GM19035 (cell line): ENCODE data around the gene NPC1L1.
"Not testable (repeated sequence)": the region's sequence is repeated elsewhere in the genome, so short reads cannot be mapped to it uniquely, and the experiment has no call there.

ENCODE experiments used
- ATAC-seq: cut with Tn5 transposase; IDR thresholded peaks from one replicate; pipeline ENCODE4 v1.9.1; 2021; ENCODE audit not compliant: unreplicated experiment

NPC1L1 gene

DNA sequence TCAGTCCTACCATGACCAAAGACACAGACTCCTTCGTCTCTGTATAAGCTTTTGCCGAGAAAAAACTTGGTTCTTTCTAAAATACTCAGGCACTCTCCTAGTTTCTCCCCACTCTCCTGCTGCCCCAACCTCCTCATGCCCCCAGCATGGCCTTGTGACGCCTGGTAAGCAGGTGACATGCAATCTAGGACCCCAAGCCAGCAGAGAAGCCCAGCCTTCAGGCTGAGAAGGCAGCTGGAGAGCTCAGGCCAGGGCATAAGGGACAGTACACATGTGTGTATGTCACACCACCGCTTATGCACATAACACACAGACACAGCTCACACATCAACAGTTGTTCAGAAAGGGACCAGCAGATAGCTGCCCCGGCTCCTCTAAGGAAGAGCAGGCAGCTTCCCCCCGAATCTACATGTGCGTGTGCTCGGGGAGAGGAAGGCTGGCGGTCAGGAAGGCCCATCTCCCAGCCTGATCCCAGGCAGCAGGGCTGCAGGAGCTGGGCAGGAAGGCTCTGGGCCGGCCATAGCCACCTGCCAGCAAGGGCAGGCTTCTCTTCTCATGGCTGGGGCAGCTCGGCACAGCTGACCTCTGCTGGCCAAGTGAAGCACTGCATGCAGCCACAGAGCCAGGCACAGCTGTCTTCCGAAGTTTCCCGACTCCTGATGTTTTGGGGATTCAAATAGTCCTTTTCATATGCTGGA is 24.1 kb upstream of the NPC1L1 start:
- ATAC-seq = peak; percentile 76

DNA sequence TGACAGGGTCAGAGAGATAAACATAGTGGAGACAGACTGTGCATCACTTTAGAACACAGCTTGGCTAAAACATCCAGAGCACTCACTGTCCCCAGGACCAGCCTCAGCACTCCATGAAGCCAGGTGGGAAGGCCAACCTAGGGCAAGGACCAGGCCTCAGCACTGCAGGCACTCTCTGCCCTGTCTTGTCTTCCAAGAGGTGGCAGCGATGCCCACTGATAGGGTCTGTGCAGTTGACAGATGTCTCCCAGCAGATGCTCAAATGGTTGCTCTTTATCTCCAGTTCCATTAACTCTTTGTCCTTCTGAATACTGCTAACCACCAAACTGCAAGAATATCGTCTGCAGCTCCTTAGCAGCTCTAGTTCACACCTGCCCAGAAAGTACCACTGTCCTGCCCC is 23.5 kb upstream of the NPC1L1 start:
- no peak for ATAC-seq

DNA sequence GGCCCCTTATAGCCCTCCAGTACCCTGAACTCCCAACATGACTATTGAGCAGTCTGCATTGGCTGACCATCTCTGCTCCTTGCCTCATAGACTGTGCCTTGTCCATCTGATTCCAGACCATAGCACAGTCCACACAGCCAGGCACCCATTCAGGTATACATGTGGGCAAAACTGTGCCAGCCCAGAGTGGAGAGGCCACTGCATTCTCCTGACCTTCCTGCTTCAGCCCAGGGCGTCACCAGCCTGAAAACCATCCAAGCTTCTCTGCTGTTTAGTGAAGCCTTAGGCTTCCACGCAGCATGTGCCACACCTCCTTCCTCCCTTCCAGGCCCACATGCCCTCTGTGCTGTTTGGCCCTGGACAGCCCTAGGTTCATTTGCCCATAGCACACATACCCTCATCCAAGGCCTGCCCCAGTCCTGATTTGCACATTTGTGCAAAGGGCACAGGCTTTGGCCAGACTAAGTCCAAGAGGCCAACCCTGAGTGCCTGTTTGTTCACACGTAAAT is 22.1 kb upstream of the NPC1L1 start:
- no peak for ATAC-seq

DNA sequence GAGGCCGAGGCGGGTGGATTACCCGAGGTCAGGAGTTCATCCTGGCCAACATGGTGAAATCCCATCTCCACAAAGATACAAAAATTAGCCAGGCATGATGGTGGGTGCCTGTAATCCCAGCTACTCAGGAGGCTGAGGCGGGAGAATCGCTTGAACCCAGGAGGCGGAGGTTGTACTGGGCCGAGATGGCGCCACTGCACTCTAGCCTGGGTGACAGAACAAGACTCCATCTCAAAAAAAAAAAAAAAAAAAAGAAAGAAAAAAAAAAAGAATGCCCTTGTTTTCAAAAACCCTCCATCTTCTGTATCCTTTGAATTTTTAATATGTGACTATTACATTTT is 21.5 kb upstream of the NPC1L1 start:
- not testable (repeated sequence) for ATAC-seq

DNA sequence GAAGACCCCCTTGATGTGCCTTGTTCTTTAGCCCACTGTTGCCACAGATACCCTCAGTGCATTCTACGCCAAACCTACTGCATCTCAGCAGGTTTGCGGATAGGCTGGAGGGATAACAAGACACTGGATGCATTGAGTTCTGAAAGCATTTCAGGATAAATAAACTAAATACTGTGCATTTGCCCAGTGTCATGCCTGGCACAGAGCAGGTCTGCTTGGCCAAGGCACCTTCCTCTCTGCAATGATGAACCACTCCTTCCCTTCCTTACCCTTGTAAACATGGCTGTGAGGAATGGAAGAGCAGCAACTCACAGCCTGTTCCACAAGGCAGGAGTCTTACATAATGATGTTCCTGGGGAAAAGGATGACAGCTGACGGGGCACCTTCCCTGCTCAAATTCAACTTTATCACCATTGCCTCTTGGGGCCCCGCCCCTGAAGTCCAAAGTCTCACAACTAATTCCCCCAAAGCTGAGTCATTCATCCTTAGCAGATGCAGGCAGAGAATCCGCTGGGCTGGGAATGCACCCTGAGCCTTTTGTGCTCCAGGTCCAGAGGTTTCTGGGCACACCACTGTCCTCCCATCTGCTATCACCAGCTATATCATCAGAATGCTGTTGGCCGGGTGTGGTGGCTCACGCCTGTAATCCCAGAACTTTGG is 21.0 kb upstream of the NPC1L1 start:
- ATAC-seq = no peak

DNA sequence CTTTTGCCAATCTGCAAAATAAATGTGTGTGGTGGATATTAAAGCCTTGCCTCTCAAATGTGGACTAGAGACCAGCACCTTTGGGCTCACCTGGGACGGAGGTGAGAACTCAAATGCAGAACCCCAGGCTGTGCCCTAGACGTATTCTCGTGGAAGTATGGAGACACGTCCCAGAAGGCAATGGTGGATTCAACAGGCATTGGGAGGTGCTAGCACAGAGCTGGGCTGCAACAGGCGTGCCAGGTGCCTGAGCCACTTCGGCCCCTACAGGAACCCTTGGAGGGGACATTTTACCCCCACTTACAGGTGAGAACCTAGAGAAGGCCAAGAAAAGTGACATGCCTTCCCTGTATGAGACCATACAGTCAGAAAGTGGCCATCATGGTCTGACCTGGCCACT is 20.4 kb upstream of the NPC1L1 start:
- ATAC-seq = no peak

DNA sequence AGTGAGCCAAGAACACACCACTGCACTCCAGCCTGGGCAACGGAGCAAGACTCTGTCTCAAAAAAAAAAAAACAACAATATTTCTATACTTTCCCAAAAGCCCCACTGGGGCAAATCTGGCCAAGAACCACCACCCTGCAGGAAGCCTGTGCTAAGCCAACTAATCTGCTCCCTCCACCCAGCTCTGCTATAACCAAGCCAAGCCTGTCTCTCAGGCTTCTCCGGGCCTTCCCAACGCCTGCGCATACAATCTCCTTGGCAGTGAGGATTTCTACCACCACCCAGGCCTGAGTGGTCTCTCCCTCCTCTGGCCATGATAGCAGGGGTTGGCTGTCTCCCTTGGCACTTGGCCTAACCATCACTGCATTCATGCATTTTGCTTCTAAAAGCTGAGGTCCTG is 18.4 kb upstream of the NPC1L1 start:
- ATAC-seq = no peak

DNA sequence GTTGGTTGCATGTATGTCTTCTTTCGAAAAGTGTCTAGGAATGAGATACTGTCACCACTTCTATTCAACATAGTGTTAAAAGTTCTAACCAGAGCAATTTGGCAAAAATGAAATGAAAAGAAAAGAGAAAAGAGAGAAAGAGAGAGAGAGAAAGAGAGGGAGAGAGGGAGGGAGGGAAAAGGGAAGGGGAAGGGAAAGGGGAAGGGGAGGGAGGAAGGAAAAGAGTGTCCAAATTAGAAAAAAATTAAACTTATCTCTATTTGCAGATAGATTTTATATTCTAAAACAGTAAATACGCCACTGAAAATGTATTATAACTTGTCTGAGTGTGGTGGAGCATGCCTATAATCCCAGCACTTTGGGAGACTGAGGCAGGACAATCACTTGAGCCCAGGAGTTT is 16.4 kb upstream of the NPC1L1 start:
- ATAC-seq = no peak

DNA sequence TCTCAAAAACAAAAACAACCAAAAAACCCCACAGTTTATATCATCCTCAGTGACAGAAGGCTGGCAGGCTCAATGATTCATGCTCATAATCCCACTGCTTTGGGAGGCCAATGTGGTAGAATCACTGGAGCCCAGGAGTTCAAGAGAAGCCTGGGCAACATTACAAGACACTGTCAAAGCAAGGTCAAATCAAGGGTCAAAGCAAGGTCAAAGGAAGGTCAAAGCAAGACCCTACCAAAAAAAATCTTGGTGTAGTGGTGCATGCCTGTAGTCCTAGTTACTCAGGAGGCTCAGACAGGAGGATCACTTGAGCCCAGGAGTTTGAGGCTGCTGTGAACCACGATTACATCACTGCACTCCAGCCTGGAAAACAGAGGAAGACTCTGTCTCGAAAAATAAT is 14.2 kb upstream of the NPC1L1 start:
- no peak for ATAC-seq

DNA sequence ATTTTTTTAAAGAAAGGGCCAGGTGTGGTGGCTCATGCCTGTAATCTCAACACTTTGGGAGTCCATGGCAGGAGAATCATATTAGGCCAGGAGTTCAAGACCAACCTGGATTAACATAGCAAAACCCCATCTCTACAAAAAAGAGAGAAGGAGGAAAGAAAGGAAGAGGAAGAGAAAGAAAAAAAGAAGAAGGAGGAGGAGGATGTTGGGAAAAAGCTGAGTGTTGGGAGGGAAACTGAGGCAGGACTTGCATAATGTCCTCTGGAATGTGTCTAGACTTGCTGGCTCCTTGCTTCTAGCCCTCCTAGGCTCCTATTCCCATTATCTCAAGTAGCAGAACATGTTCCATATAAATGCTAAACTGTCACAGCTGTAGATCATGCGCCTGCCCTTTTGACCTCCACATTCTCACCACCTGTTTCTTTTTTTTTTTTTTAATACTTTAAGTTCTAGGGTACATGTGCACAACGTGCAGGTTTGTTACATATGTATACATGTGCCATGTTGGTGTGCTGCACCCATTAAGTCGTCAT is 11.4 kb upstream of the NPC1L1 start:
- not testable (repeated sequence) for ATAC-seq

DNA sequence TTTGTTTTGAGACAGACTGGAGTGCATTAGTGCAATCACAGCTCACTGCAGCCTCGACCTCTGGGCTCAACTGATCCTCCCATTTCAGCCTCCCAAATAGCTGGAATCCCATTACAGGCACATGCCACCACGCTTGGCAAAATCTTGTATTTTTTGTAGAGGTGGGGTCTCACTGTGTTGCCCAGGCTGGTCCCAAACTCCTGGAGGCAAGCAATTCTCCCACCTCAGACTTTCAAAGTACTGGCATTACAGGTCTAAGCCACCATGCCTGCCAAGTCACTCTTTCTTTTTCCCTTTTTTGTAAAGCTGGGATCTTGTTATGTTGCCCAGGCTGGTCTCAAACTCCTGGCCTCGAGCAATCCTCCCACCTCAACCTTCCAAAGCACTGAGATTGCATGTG is 8.3 kb upstream of the NPC1L1 start:
- ATAC-seq = no peak

DNA sequence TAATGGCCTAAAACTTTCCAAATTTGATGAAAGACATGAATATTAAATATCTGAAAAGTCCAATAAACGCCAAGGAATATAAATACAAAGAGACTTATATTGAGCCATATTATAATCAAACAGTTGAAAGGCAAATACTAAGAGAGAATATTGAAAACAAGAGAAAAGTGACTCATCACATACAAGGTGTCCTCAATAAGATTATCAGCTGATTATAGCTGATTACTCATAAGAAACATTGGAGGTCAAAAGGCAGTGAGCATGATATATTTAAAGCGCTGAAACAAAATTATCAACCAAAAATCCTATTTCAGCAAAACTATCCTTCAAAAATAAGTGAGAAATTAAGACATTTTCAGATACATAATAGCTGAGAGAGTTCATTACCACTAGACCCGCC is 7.8 kb upstream of the NPC1L1 start:
- ATAC-seq = no peak

DNA sequence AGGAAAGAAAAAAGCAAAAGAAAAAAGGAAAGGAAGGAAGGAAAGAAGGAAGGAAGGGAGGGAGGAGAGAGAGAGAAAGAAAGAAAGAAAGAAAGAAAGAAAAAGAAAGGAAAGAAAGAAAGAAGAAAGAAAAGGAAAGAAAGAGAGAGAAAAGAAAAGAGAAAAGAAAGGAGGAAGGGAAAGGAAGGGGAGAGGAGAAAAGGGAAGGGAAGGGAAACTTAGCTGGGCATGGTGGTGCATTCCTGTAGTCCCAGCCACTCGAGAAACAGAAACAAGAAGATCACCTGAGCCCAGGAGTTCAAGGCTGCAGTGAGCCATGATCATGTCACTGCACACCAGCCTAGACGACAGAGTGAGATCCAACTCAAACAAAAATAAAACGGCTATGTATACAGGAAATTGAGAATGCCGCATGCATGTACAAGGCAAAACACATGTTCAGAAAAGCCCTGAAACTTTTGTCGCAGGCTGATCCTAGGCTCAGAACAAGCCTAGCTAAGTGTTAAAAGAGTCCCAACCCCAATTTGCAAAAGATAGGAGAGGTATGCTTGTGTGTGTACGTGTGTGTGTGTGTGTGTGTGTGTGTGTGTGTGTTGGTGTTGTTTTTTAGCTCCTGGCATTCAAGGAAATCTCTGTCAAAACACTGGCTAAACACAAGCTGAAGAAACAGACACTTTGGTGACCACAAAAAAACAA is 6.6 kb upstream of the NPC1L1 start:
- no peak for ATAC-seq

DNA sequence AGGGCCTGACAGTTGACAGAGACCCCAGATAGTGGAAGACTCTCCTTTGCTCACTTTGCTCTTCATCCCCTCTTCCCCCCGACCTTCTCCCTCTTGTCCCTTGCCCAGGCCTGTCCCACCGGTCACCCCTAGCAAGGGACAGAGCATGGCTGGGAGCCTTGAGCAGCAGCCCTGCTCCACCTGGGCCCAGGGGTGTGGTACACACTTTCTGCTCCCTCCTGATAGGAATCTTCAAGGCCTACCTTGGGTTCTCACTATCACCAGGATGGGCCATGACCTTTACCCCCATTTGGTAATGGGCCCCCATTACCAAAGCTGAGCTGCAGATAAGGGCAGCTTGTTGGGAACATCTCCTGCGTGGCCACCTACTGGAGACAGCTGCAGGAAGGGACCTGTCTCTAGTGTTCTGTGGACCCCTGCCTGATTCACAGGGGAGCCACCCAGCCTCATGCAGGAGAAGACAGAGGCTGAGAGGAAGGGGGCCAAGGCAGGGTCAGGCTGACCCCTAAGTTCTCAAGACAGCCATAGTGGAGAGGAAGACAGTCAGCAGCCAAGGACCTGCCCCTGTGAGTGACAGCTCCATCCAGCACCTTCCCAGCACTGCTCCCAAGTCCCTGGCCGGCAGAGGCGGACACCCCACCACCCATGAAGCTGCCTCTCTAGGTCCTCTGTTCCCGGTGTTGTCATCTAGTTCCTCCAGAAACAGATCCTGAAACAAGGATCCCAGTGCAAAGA is 913 bp upstream of the NPC1L1 start:
- no peak for ATAC-seq

DNA sequence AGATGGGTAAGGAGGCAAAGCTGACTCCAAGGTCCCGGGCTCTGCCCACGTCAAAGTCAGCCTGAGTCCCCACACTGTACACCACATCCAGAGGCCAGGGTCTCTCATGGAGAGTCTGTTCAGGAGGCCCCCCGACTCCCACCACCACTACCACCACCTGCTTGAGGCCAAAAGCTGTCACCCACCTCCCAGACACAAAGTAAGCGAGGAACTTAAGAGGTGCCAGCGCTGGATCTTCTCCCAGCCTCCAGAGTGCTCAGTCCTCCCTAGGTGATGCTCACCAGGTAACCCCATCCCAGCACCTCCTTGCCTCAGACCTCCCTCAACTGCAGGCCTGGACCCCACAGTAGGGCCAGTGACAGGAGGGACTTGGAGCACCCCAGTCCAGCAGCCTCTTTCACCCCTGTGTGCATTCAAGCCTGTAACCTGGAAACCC is 520 bp downstream of the NPC1L1 start:
- ATAC-seq = no peak

DNA sequence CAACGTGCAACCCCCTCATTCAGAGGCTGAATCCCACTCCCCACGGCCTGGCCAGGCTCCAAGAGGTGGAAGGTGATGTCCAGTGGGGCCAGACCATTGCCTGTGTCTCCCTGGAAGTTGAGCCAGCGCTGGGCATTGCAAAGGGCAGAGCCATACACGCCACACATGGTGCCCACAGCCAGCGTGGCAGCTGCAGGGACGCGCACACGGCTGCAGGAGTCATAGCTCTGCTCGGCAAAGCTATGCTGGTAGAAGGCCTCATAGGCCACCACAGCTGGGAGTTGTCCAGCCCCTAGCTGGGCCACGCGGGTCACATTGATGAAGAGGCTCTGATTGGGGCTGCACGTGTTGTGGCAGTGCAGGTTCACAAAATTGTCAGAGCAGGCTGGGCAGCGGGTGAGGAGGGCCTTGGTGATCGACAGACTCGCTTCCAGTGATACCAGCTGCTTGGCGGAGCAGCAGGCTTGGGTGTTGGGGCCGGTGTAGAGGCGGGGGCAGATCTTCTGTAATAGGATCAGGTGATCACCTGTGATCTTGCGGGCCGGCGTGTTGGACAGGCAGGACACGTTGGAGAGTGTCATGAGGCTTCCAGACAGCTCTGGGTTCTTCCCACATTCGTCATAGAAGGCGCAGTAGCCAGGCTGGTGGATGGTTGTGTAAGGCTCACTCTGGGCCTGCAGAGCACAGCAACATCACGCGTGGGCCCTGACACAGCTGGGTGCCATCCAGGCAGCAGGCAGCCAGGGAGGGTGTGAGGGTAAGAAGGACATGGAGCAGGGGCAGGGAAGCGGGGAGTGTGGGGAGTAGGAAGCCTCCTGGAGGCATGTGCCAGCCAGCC is 1.2 kb downstream of the NPC1L1 start:
- no peak for ATAC-seq

DNA sequence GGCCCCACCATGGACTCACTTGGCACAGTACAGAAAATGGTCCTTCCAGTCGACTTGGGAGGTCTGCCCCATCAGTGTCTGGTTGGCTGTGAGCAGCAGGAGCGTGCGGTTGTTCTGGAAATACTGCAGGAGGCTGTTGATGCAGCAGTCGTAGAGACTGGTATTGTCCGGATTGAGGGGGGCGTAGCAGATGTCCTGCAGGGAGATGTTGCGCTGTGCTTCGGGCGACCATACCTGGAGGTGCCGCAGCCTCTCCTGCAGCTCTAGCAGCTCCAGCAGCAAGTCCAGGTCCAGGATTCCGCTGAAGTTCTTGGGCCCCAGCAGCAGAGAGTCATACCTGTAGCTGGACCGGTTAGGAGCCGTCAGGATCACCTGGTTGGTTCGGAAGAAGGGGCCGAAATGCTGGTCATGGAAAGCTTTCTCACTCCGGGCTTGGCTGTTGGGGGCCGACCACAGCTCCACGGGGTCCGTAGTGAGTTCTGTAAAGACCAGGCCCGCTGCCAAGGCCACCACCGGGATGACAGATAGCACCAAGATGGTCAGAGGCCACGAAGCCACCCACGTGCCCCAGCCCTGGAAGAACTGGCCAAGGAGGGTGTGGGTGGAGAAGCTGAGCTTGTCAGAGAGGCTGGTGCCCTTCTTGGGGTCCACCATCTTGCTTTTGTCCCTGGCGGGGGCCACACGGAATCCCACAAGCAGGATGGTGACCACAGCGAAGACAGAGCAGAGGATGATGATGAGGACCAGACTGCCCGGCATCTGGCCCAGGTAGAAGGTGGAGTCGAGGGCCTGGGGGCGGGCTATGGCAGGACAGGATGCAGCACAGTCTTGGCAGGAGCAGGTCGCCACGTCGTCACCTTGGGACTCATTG is 2.1 kb downstream of the NPC1L1 start:
- ATAC-seq = no peak

DNA sequence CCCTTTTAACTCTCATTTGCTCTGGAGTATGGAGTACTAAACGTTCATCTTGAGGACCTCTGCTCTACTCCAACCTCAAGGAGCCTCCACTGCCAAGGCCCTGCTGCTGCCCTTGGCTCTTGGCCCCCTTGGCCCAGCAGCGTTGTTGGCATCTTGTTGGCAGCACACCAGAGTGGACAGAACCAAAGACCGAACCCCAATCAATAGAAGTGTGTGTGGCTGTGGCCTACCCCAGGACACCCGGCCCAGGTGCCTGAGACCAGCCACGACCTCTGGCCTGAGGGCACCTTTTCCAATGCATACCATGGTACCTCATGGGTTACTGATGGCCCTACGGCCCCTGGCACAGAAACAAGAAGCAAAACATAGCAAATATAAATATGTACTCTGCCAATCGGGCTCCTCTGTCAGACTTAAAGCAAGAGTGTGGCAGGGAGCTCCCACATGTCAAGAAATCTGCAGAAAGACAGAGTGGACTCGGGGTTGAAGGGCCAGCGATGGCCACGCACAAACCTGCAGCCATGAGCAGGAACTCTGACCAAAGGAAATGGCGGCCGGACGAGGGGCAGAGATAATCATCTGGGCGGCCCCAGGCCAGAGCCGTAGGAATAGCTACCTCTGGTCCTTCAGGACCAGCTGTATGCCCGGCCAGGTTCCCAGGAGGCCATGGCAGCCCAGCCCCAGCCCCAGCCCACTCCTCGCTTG is 2.9 kb downstream of the NPC1L1 start:
- no peak for ATAC-seq

DNA sequence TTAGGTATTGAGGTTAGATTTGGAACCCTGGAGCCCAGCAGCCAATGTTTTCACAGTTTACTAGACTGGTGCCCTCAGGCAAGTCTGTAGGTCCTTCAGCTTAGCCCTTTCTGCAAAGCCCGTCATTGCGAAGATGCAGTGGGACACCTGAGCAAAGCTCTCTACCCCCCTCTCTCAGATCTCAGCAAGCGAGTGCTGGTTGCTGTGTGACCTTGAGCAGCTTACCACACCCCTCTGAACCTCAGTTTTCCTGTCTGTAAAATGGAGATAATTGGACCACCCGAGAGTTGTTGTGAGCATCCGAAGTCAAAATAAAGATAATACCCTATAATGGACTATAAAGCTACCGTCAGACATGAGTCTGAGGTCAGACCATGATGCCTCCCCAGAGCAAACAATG is 3.7 kb downstream of the NPC1L1 start:
- no peak for ATAC-seq
